NCI-H1092 treated with DMSO at 0.1 percent for 48 hours (cell line): ENCODE results near the gene LOXL3.

ENCODE experiments used
- DNase-seq: peaks from one replicate; lab custom pipeline; 2025; lab: John Stamatoyannopoulos, UW

The LOXL3 gene

GRCh38 chr2:74551942-74552913 is 1.5 kb downstream of the LOXL3 start:
- DNase-seq = no peak

DNA sequence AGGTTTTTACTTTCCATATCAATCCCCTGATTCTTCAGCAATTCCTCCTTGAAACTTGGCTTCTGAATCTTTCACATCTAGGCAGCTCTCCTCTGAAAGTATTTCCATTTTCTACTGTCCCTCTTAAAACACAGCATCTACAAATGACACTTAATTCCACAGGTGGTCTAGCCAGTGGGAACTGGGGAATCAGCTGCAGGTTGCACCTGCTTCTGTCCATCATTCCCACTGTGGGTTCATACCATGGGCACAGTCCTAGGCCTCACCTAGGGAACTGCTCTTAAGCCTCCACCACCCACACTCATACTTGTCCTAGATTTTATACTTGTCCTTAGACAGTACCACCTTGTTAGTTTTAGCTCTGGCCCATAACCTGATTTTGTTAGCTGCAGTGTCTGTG is 2.2 kb downstream of the LOXL3 start:
- DNase-seq = no peak

DNA sequence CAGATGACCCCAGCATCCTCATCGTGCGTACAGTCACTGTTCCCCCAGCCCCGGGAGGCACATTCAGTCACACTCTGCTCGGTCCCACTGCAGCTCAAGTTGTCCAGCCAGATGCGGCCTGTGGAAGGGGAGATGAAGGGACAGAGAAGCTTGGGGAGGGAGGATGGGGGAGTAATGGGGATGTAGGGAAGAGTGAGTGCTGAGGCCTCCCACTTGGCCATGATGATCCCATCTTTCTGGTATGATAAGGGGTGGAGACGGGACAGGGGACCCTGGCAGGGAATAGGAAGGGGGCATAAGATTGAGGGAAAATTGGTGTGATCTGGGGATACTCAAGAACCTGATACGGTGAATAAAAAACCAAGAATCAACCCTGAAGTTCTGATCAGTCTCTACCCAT is 3.5 kb downstream of the LOXL3 start:
- no peak for DNase-seq

DNA sequence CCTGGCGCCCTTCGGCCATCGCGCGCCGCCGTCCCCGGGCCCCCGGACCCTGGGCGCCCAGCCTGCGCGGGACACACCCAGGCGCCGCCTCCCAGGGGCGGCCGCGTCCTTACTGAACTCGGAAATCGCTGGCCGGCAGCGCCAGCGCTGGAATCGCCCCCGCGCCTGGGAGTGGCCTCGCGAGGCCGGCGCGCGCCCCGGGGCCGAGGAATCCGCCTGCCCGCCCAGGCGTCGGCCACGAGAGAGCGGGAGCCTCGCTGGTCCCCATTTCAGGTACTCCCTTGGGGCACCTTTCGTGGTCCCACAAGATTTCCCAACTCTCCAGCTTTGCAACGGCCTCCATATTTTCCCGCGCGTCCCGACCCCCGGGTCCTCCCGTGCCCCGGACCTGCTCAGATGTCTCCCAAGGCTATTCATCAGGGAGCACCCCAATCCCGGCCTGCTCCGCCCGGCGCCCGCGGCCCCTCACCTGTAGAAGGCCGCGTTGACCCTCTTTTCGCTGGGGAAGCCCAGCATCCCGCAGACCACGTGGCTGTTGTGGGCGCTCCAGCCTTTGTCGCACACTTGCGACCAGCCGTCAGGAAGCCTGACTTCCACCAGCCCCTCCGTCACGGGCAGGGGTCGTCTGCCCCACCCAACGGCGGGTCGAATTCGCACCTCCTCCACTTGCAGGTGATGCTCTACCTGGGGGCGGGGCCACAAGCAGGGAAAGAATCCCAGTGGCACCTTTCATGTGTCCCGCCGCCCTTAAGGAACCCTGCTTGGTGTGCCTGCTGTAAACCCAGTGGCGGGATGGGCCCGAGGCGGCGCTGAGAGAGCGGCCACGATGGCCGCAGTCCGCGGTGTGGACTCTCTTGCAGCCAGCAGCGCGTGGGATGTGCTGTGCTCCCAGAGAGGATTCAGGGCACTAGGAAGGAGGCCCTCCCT is 4.6 kb downstream of the LOXL3 start:
- peak; percentile 22 for DNase-seq

DNA sequence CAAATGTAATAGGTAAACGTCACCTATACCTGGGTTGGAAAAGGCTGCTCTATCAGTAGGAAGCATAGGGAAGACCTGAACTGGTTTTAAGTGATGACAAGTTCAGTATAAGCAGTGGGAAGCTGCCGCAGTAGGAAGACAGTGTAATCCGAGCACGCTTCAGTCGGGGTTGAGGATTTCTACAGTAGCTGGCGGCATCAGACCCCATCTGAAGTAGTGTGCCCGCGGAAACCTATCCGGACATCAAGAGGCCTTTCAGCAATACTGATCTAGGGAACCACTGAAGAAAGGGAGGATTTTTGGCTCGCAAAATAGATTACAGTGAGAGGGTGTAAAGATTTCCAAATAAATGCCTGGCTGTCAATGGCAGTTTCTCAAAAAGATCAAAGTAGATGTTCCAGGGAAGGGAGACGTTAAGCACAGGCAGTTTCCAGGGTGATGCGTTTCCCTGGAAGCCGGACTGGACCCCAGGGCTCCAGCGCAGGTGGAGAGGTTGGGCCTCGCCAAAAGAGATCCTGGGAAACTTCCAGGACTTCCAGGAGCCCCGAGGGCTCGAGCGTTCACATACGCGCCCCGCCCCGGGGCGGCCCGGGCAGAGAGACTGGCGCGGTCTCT is 5.3 kb downstream of the LOXL3 start:
- peak; percentile 65 for DNase-seq

DNA sequence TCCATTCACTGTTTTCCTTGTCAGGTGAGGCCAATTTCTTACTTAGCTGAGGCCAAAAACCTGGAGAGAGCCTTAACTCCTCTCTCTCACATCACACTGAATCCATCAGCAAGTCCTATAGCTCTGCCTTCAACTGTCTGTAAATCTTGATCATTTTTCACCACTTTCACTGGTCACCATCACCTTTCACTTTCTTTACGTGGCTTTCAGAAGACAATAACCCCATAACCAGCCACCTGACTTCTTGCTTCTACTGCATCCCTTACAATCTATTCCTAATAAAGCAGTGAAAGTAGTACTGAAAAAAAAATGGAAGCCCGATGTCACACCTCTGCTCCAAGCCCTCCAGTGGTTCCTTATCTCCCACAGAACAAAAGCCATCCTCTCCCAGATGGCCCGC is 7.7 kb downstream of the LOXL3 start:
- no peak for DNase-seq

GRCh38 chr2:74544634-74545033 is 9.1 kb downstream of the LOXL3 start:
- no peak for DNase-seq

DNA sequence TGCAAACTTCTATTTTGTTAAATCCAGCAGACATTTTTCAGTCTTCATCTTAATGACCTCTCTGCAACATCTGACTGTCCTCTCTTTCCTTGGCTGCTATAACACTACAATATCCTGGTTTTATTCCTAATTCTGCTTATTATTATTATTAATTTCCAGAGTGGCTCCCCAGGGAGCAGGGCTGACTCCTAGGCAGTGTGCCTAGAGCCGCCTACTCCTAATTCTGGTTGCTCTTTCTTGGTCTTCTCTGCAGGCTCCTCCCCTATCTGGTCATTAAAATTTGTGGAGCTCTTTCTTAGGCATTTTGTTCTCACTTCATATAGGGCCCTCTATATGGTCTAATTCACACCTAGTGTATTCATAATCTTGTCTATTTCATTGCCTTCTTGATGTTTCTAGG is 10.8 kb downstream of the LOXL3 start:
- DNase-seq = no peak

- DNase-seq = no peak
These were observed 13.5 kb downstream of the LOXL3 start for GRCh38 chr2:74540291-74540690.

- DNase-seq = no peak
These were observed 14.8 kb downstream of the LOXL3 start for GRCh38 chr2:74538881-74539339.

DNA sequence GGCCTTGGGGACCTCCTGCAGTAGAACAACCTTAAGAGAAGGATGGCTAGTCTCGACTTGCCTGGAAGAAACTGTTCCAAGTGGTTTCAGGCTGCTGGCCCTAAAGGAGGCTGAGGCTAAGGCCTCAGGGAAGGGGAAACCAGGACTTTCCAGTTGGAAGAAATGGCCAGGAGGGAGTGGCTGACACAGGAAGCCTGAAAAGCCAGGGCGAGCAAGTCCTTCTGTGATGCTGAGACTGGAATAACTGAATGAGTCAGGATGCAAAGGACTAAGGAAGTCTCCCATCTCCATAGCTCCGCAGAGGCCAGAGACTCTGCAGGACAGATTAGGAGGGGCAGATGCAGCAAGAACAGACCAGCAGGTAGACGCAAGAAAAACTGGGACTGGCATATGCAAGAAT is 16.6 kb downstream of the LOXL3 start:
- DNase-seq = no peak

GRCh38 chr2:74536166-74536950 is 17.4 kb downstream of the LOXL3 start:
- no peak for DNase-seq

GRCh38 chr2:74535440-74535965 is 18.2 kb downstream of the LOXL3 start:
- DNase-seq = no peak

DNA sequence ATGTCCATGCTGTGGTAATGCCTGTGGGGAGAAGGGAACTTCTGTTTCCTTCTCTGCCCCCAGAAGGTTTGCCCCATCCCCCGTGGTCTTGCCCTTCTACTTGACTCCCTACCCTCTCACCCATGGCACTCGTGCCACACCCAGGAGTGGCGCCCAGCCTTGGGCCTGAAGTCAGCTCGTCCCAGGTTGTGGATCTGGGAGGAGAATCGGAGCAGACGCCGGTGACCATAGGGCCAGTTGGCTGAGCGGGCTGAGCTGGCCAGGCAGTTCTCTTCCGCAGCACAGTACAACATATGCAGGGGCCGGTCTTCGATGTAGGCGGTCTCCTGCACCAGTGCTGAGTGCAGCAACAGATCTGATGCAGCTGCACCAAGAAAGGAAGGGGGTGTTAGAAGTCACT is 19.3 kb downstream of the LOXL3 start:
- no peak for DNase-seq

DNA sequence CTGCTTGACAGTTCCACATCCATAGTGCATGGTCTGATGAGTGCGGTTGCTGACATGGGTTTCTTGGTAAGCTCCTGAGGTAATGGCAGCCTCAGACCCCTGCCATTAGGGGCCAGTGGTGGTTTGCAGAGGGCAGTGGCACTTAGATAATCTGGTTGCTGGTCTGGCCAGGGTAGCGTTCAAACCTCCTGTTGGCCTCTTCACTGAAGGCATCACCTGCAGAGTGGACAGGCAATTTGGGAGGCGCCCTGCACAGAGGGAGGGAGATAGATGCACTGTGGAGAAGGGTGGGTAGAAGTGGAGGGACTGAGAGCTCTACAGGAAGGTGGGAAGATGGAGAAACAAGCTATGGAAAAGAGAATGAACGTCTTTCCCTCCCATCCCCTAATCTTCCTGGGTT is 20.3 kb downstream of the LOXL3 start:
- DNase-seq = no peak

GRCh38 chr2:74532222-74532621 is 21.5 kb downstream of the LOXL3 start:
- DNase-seq = no peak

GRCh38 chr2:74531666-74532065 is 22.1 kb downstream of the LOXL3 start:
- no peak for DNase-seq

DNA sequence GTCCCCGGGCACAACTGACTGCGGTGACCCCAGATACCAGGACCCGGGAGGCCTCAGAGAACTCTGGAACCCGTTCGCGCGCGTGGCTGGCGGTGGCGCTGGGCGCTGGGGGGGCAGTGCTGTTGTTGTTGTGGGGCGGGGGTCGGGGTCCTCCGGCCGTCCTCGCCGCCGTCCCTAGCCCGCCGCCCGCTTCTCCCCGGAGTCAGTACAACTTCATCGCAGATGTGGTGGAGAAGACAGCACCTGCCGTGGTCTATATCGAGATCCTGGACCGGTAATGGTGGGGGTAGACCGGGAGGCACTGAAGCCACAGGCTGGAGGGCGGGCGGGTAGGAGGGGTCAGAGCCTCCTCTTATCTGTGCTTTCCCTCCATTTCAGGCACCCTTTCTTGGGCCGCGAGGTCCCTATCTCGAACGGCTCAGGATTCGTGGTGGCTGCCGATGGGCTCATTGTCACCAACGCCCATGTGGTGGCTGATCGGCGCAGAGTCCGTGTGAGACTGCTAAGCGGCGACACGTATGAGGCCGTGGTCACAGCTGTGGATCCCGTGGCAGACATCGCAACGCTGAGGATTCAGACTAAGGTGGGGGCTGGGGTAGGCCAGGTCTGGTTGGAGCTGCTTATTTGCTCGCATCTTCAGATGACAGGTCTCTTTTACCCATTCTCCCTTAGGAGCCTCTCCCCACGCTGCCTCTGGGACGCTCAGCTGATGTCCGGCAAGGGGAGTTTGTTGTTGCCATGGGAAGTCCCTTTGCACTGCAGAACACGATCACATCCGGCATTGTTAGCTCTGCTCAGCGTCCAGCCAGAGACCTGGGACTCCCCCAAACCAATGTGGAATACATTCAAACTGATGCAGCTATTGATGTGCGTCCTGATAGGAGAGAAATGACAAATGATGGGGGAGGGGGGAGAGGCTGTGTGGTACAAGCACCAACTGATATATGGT is 23.2 kb downstream of the LOXL3 start:
- DNase-seq = no peak

DNA sequence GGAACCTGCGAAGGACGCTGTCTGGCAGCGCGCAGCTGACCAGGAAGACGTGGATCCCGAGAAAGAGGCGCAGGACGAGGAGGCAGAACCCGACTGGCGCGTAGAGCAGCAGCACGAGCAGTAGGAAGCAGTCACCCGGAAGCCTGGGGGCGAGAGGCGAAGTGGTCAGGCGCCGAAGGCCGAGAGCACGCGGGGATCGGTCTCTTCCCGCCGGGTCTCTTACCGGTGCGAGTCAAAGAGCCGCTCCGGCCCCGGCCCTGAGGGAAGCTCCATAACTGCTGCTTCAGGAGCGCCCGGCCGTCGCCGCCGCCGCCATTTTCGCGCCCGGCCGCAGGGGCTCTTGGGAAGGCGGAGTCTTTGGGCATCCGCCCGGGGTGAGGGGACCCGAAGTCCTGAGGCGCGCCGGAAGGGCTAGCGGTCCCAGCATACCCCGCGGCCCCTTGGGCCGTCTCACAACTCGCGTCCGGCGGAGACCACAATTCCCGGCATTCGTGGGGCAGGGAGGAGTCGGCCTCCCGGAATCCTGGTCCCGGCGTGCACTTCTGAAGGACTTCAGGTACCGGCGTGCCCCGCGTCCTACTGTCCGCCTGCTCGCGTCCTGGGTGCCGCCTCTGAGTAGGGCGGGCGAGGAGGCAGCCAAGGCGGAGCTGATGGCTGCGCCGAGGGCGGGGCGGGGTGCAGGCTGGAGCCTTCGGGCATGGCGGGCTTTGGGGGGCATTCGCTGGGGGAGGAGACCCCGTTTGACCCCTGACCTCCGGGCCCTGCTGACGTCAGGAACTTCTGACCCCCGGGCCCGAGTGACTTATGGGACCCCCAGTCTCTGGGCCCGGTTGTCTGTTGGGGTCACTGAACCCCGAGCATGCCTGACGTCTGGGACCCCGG is 24.1 kb downstream of the LOXL3 start, which contains the start of the genes AUP1 and HTRA2:
TSS of gene AUP1 (minus strand) at position 350 of the 882 bp plus-strand sequence. CDS start at position 273, 77 bp downstream.
TSS of gene HTRA2 (plus strand) at position 577 of the 882 bp plus-strand sequence. CDS start at position 651, 74 bp downstream.
- peak; percentile 93 for DNase-seq
